Measurements from ENCODE around the gene PITPNC1. TPM values are rescaled to one million over a fixed set of nuclear protein-coding genes. Genes with fewer than 3 reads are reported as not detected.
A peak's percentile ranks its signal among the peaks of the same experiment; 100 is the strongest.

PITPNC1 gene
- total RNA-seq, 1 experiment from 2014 or later, result 37.5 TPM

DNA sequence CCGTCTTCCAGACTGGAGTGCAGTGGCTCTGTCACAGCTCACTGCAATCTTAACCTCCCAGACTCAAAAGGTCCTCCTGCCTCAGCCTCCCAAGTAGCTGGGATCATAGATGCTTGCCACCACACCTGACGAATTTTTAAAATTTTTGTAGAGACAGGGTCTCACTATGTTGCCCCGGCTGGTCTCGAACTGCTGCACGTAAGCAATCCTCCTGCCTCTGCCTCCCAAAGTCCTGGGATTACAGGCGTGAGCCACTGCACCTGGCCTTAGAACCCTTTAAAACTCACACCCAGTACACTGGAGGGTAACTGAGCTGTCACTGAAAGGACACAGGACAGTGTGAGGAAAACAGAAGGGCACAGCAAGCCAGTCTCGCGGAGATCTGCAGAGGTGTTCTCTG lies 243.0 kb downstream of the PITPNC1 start:
- Histone ChIP-seq H3K23ac (ENCODE audit: insufficient read length, low read depth, low read length) (no peak overlapping the region), H2BK15ac (ENCODE audit: low read depth, low read length) (no peak overlapping the region), H3K4me1 (ENCODE audit: insufficient read depth, low read length) (no peaks in the 10 kb centered on the region), H2BK120ac (ENCODE audit: low read depth, low read length, poor library complexity, severe bottlenecking) (no peak overlapping the region), H3K14ac (ENCODE audit: insufficient read depth, low read length) (no peak overlapping the region), H3K18ac (ENCODE audit: insufficient read length, low read depth, low read length) (no peak overlapping the region), H3K27me3 (ENCODE audit: insufficient read depth, low read length) (no peaks in the 10 kb centered on the region), H2AK5ac (ENCODE audit: insufficient read length, low read length) (no peak overlapping the region), H3K9me3 (ENCODE audit: control insufficient read depth, low read depth, low read length) (no peaks in the 10 kb centered on the region), H4K20me1 (ENCODE audit: control insufficient read depth, insufficient read depth, insufficient read length) (no peaks in the 10 kb centered on the region), H3T11ph (ENCODE audit: low read length) (no peak overlapping the region), H3K9ac (ENCODE audit: extremely low read depth, insufficient read length, low read length) (no peak overlapping the region), H2AFZ (ENCODE audit: low read length) (no peak overlapping the region), H3K79me2 (ENCODE audit: insufficient read depth, low read length) (no peaks in the 10 kb centered on the region), H4K8ac (replicated peaks; ENCODE audit: insufficient read length, low read depth, low read length) (no peak overlapping the region), H3K4ac (ENCODE audit: low read depth, low read length) (no peak overlapping the region), H3K23me2 (ENCODE audit: insufficient read length, low read depth, low read length, poor library complexity, severe bottlenecking) (no peaks in the 10 kb centered on the region), H4K5ac (ENCODE audit: insufficient read length, low read depth, low read length) (no peak overlapping the region), H2BK5ac (ENCODE audit: insufficient read length, low read length) (no peak overlapping the region), H4K91ac (ENCODE audit: insufficient read length, low read depth, low read length) (no peak overlapping the region), H3K4me2 (ENCODE audit: insufficient read depth, insufficient read length, low read length) (no peak overlapping the region), H3K79me1 (ENCODE audit: insufficient read depth, low read depth, low read length, poor library complexity, severe bottlenecking) (no peaks in the 10 kb centered on the region), H2BK20ac (ENCODE audit: low read depth, low read length, poor library complexity, severe bottlenecking) (no peak overlapping the region), H2BK12ac (ENCODE audit: insufficient read length, low read depth, low read length) (no peak overlapping the region), H3K56ac (ENCODE audit: insufficient read length, low read depth, low read length) (no peak overlapping the region), H3K27ac (ENCODE audit: insufficient read length, low read depth, low read length) (no peak overlapping the region)
- Mint-ChIP-seq H3K27ac (0 out of 7 replicates have a peak overlapping the region, but pooled peaks of 2 of the 3 experiments have one; percentile 3 to 83), H3K27me3 (ENCODE audit: low read depth) (no peaks in the 10 kb centered on the region), H3K9me3 (no peaks in the 10 kb centered on the region), H3K4me1 (peaks cover 4 to 7% of the 10 kb centered on the region in 2 experiments), H3K4me3 (no peak overlapping the region), H3K36me3 (ENCODE audit: insufficient read depth in 1 of 3, low read depth in 3 of 3) (no peaks in the 10 kb centered on the region)
- DNase-seq, result no peak
- WGBS (ENCODE audit: extremely low coverage, insufficient read length, low lambda C conversion rate), result no CpG with 5 or more reads among the region's 8 CpGs
- TF ChIP-seq CTCF (conservative IDR thresholded peaks at IDR 0.05), result no peak

Data from H9 (cell line).